GM21619 (cell line): ENCODE data around the gene LGI2.
"Not testable (repeated sequence)": the region's sequence is repeated elsewhere in the genome, so short reads cannot be mapped to it uniquely, and the experiment has no call there.

Experiments
- ATAC-seq: cut with Tn5 transposase; IDR thresholded peaks from one replicate; pipeline ENCODE4 v1.9.1; 2021; ENCODE audit not compliant: unreplicated experiment

LGI2 gene

GRCh38 chr4:25050370-25051078 lies 19.8 kb upstream of the LGI2 start:
- ATAC-seq, result no peak

- no peak for ATAC-seq
Observed at GRCh38 chr4:25043548-25043947, 12.8 kb upstream of the LGI2 start.

- no peak for ATAC-seq
Observed at GRCh38 chr4:25033526-25033925, 2.8 kb upstream of the LGI2 start.

DNA sequence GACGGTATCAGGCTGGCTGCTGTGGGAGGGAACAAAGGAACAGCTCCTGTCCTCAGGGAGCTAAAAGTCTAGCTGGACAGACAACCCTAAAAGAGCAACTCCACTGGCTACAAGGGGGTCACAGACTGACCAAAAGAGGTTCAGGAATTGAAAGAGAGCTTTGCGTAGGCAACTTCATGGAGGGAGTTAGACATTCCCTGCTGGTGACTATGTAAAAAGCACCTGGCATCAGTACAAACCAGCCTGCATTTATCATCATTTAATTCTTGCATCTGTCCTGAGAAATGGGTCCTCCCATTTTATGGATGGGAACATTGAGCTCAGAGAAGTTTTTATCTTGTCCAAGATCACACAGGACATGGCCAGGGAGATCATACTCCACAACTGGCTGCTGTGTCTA lies 1.4 kb upstream of the LGI2 start:
- no peak for ATAC-seq

GRCh38 chr4:25031077-25031621 lies 403 bp upstream of the LGI2 start:
- ATAC-seq, result no peak

GRCh38 chr4:25029479-25030276 lies 1.1 kb downstream of the LGI2 start:
- no peak for ATAC-seq

GRCh38 chr4:25028851-25029250 lies 1.9 kb downstream of the LGI2 start:
- no peak for ATAC-seq

GRCh38 chr4:25022766-25023165 lies 8.0 kb downstream of the LGI2 start:
- no peak for ATAC-seq

DNA sequence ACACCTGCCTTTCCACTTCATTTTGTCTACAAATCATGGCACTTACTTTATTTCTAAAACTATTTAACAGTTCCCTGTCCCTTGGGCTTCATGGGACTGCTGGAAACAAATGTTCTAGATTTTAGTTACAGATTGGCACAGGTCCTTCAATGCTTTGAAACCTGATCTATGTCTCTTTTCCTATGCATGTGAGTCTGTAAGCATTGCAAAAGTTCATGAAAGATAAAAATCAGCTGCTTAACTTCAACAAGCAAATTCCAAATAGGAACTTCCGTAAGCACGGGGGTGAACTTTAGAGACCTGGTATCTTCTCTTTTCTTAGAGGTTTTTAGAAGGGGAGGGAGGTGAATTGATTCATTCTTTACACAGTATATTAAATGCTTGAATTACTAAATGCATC lies 9.5 kb downstream of the LGI2 start:
- ATAC-seq, result no peak

GRCh38 chr4:25020236-25020635 lies 10.5 kb downstream of the LGI2 start:
- no peak for ATAC-seq

- no peak for ATAC-seq
Observed at GRCh38 chr4:25019501-25019900, 11.2 kb downstream of the LGI2 start.

DNA sequence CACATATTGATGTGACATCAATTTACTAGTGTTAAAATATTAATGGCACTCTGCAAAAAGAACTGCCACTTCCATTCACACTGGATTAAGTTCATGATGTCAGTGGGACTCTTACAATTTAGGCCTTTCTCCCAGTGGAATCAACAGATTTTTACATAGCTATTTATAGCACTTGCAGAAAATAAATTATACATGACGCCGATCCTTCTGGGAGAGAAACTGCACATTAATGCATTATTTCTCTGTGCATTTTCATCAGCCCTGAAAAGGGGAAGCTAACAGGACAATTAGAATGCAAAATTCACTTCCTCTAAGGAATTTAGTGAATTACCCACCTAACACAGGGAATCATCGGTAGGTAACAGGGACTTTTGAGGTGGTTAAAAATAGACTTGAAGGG lies 15.7 kb downstream of the LGI2 start:
- no peak for ATAC-seq

- not testable (repeated sequence) for ATAC-seq
Observed at GRCh38 chr4:25014662-25014983, 16.1 kb downstream of the LGI2 start.

GRCh38 chr4:25013756-25014661 lies 16.7 kb downstream of the LGI2 start:
- ATAC-seq, result no peak

- ATAC-seq, result no peak
Observed at GRCh38 chr4:25012655-25013054, 18.1 kb downstream of the LGI2 start.

DNA sequence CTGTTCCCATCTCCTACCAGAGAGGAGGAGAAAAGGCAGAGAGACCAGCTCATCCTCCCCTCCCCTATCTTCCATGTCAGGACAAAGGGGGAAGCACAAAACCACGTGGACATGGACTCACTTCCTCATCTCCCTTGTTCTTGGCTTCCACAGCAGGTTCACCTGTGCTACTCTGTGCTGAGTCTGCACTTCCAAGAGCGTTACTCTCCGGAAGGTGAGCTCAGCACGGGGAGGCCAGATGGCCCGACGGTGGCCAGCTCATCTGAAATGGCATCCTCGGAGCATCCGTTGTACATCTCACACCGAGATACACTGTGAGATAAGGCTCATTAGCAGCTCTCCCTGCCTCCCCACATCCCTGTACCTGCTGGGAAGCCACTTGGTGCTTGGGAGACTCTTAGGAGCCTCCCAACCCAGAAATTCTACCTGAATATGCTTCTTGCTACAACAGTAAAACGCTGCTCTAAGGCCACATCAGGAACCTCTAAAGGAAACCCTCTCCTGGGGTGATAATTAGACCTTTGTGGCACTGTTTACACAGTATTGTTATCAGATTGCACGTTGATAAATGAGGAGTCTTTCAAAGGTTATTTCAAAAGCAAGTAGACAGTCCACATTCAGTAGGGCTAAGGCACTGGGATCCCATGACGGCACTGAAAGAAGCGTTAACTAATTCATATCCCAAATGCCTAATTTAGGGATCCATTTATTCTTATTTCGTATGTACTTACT lies 19.4 kb downstream of the LGI2 start:
- ATAC-seq, result no peak

GRCh38 chr4:25007598-25007997 lies 23.1 kb downstream of the LGI2 start:
- no peak for ATAC-seq

DNA sequence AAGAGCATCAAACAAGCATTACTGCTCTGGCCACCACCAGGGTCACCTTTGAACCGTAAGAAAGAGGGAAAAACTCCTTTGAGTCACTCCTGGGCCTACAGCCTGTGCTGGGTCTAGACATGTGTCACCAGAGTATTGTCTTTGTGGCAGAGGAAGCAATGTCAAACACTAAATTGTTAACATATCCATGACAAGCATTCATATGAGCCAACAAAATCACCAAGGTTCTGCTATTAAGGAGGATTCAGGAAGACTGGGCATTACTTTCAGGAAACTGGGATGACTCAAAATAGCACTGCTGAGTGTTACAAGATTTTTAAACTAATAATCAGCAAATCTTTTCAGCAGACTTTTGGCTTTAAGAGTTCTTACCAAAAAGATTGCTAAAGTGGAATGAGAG lies 28.1 kb downstream of the LGI2 start:
- ATAC-seq, result no peak

- ATAC-seq, result no peak
Observed at GRCh38 chr4:25001509-25001908, 29.2 kb downstream of the LGI2 start.

GRCh38 chr4:25000639-25001038 lies 30.1 kb downstream of the LGI2 start:
- ATAC-seq, result no peak
